HL-60 (cell line): Measurements from ENCODE around the gene TSEN2.

ENCODE experiments used
- DNase-seq, 2 experiments: peaks; one replicate each; pipeline ENCODE4 v3.0.0-alpha.2; 2010 to 2020; ENCODE audit warnings: low read depth in 1 of 2, low spot score in 1 of 2
- H3K27ac ChIP-seq: fragments of 250-450 bp; sonication (Bioruptor Pico); replicated peaks from 2 replicates; pipeline ENCODE4 v1.5.1; 2020; ENCODE audit warnings: mild to moderate bottlenecking, moderate library complexity
- H3K27me3 ChIP-seq: fragments of 250-450 bp; sonication (Bioruptor Pico); 2 replicates; pipeline ENCODE4 v1.5.1; 2021; ENCODE audit warnings: mild to moderate bottlenecking, moderate library complexity; ENCODE audit not compliant: insufficient read depth, poor library complexity, severe bottlenecking
- H3K4me3 ChIP-seq: replicated peaks from 2 replicates; pipeline ENCODE4 v1.5.1; 2011; ENCODE audit warnings: mild to moderate bottlenecking, control low read depth, low read length; ENCODE audit not compliant: insufficient read depth
- CTCF ChIP-seq: IDR thresholded peaks from one replicate; pipeline ENCODE4 v1.5.1; 2011; ENCODE audit warnings: low read length, control low read depth, inconsistent platforms; ENCODE audit not compliant: insufficient read depth
- GABPA ChIP-seq: IDR thresholded peaks from 2 replicates; pipeline ENCODE4 v1.6.1; 2012; ENCODE audit warnings: low read depth
- POLR2AphosphoS5 ChIP-seq: IDR thresholded peaks from 2 replicates; pipeline ENCODE4 v1.6.1; 2012; ENCODE audit warnings: low read depth
- REST ChIP-seq: IDR thresholded peaks from 2 replicates; pipeline ENCODE4 v1.6.1; 2012; ENCODE audit warnings: low read depth; ENCODE audit not compliant: insufficient replicate concordance
- SPI1 ChIP-seq: IDR thresholded peaks from 2 replicates; pipeline ENCODE4 v1.6.1; 2012; ENCODE audit warnings: low read depth, mild to moderate bottlenecking, borderline replicate concordance

The TSEN2 gene

GRCh38 chr3:12518261-12519028 is 34.2 kb downstream of the TSEN2 start:
- H3K27ac ChIP-seq: no peak overlapping the region
- H3K4me3 ChIP-seq: no peak overlapping the region
- H3K27me3 ChIP-seq: no peaks in the 10 kb centered on the region
- TF ChIP-seq SPI1 (no peak), GABPA (no peak), CTCF (no peak), REST (no peak), POLR2AphosphoS5 (no peak)
- DNase-seq: no peak

GRCh38 chr3:12521010-12521409 is 36.7 kb downstream of the TSEN2 start:
- no peak overlapping the region for H3K4me3 ChIP-seq
- no peaks in the 10 kb centered on the region for H3K27me3 ChIP-seq
- H3K27ac ChIP-seq: no peak overlapping the region
- TF ChIP-seq POLR2AphosphoS5: no peak
- no peak for TF ChIP-seq CTCF
- no peak for TF ChIP-seq REST
- no peak for TF ChIP-seq SPI1
- TF ChIP-seq GABPA: no peak
- DNase-seq: no peak

GRCh38 chr3:12522721-12523120 is 38.4 kb downstream of the TSEN2 start:
- no peak overlapping the region for H3K27ac ChIP-seq
- no peak for TF ChIP-seq POLR2AphosphoS5
- TF ChIP-seq REST: no peak
- TF ChIP-seq GABPA: no peak
- TF ChIP-seq CTCF: no peak
- TF ChIP-seq SPI1: no peak

More at GRCh38 chr3:12522721-12523120, 38.4 kb downstream of the TSEN2 start:
- Histone ChIP-seq H3K27me3 (no peaks in the 10 kb centered on the region), H3K4me3 (no peak overlapping the region)
- DNase-seq: no peak
